A549 (cell line): ENCODE measurements around the gene NFKBIE. TPM values are rescaled to one million over a fixed set of nuclear protein-coding genes. Genes with fewer than 3 reads are reported as not detected.

Experiments used
- ATAC-seq, 2 experiments: fragments of 200-7000 bp in 1 of 2; fragments of >200 bp in 1 of 2; cut with Nextera tagmentation in 1 of 2; cut with Tn5 transposase in 1 of 2; 3 replicates each; pipeline versions ENCODE4 v1.8.0 to v1.9.1; 2018 to 2020; ENCODE audit warnings: mild to moderate bottlenecking in 1 of 2, moderate library complexity in 1 of 2
- CTCF ChIA-PET: fragments of 300-600 bp; sonication (Branson Sonifier 250); formaldehyde crosslinking; extraction: SDS; loops from one replicate; lab custom pipeline; 2021; ENCODE audit warnings: antibody characterized with exemption, inconsistent platforms; lab: Yijun Ruan, JAX
- POLR2A ChIA-PET: fragments of 350-600 bp; formaldehyde crosslinking; extraction: SDS; loops from one replicate; lab custom pipeline; 2021; ENCODE audit warnings: antibody characterized with exemption, inconsistent platforms; lab: Yijun Ruan, JAX
- DNase-seq, 2 experiments: peaks; one replicate each; pipeline versions ENCODE4 v3.0.0 to v3.0.0-alpha.2; 2011 to 2016; ENCODE audit warnings: low read depth in 1 of 2, low spot score in 1 of 2
- FAIRE-seq: peaks from 2 replicates; lab custom pipeline; 2011; peaks lifted over from hg19 to GRCh38; lab: Jason Lieb, UNC
- H3K27ac ChIP-seq, 2 experiments: fragments of >200 bp; sonication (Bioruptor Twin); formaldehyde crosslinking; 3 replicates each; pipeline ENCODE4 v1.5.1; 2016 to 2017
- H3K4me1 ChIP-seq: fragments of >200 bp; sonication (Bioruptor Twin); formaldehyde crosslinking; 3 replicates; pipeline ENCODE4 v1.6.1; 2016
- H3K4me2 ChIP-seq: fragments of >200 bp; sonication (Bioruptor Twin); formaldehyde crosslinking; 3 replicates; pipeline ENCODE4 v1.6.1; 2016
- H3K4me3 ChIP-seq: fragments of >200 bp; sonication (Bioruptor Twin); formaldehyde crosslinking; 3 replicates; pipeline ENCODE4 v1.5.1; 2016
- H3K9me3 ChIP-seq: fragments of >200 bp; sonication (Bioruptor Twin); formaldehyde crosslinking; 3 replicates; pipeline ENCODE4 v1.6.1; 2016
- CBX8 ChIP-seq: fragments of 200-600 bp; sonication (generic); IDR thresholded peaks from 2 replicates; pipeline ENCODE4 v1.6.1; 2016
- CEBPB ChIP-seq, 2 experiments: fragments of >200 bp in 1 of 2; sonication (Bioruptor Twin) in 1 of 2; formaldehyde crosslinking in 1 of 2; IDR thresholded peaks; 2 replicates each; pipeline ENCODE4 v1.6.1; 2012 to 2016
- CHD4 ChIP-seq: fragments of 200-600 bp; sonication (generic); IDR thresholded peaks from 2 replicates; pipeline ENCODE4 v1.6.1; 2016; ENCODE audit warnings: antibody characterized with exemption, mild to moderate bottlenecking, borderline replicate concordance
- EHF ChIP-seq: fragments of 250-450 bp; sonication (Bioruptor Pico); IDR thresholded peaks from 2 replicates; pipeline ENCODE4 v1.5.0; 2020; ENCODE audit warnings: mild to moderate bottlenecking
- EHMT2 ChIP-seq: fragments of 200-600 bp; sonication (generic); IDR thresholded peaks from 2 replicates; pipeline ENCODE4 v1.6.1; 2016; ENCODE audit warnings: antibody characterized with exemption, low read depth, mild to moderate bottlenecking, moderate library complexity
- EP300 ChIP-seq, 2 experiments: fragments of >200 bp; sonication (Bioruptor Twin); formaldehyde crosslinking; IDR thresholded peaks; 2 replicates in 1 of 2; 3 replicates in 1 of 2; pipeline ENCODE4 v1.6.1; 2016 to 2017
- FOSL2 ChIP-seq, 2 experiments: fragments of 450-650 bp in 1 of 2; fragments of >200 bp in 1 of 2; sonication (Bioruptor Twin) in 1 of 2; formaldehyde crosslinking; IDR thresholded peaks; 2 replicates each; pipeline versions ENCODE4 v1.5.0 to v1.6.1; 2016 to 2020; ENCODE audit warnings: mild to moderate bottlenecking in 1 of 2, moderate library complexity in 1 of 2
- GATA3 ChIP-seq: IDR thresholded peaks from 2 replicates; pipeline ENCODE4 v1.6.1; 2012; ENCODE audit warnings: borderline replicate concordance
- HOXB13 ChIP-seq: fragments of 250-450 bp; sonication (Bioruptor Pico); IDR thresholded peaks from 2 replicates; pipeline ENCODE4 v1.5.0; 2020; ENCODE audit warnings: low read depth, mild to moderate bottlenecking, moderate library complexity
- HOXB5 ChIP-seq: fragments of 250-450 bp; sonication (Bioruptor Pico); IDR thresholded peaks from 2 replicates; pipeline ENCODE4 v1.5.0; 2020; ENCODE audit warnings: mild to moderate bottlenecking, moderate library complexity
- KDM5A ChIP-seq: fragments of 200-600 bp; sonication (generic); IDR thresholded peaks from 2 replicates; pipeline ENCODE4 v1.6.1; 2016; ENCODE audit warnings: antibody characterized with exemption, mild to moderate bottlenecking
- MYC ChIP-seq: IDR thresholded peaks from 2 replicates; pipeline ENCODE4 v1.6.1; 2012; ENCODE audit warnings: mild to moderate bottlenecking, inconsistent platforms, low read length, improper control_type of control experiment, borderline replicate concordance
- NFE2L2 ChIP-seq: fragments of 150-350 bp; conservative IDR thresholded peaks from 2 replicates; pipeline ENCODE4 v1.6.1; 2014; ENCODE audit warnings: low read length
- NPAS2 ChIP-seq: fragments of 250-450 bp; sonication (Bioruptor Pico); IDR thresholded peaks from 2 replicates; pipeline ENCODE4 v1.8.0; 2022; ENCODE audit warnings: mild to moderate bottlenecking, moderate library complexity, borderline replicate concordance
- POLR2A ChIP-seq: IDR thresholded peaks from 2 replicates; pipeline ENCODE4 v1.6.1; 2012; ENCODE audit warnings: mild to moderate bottlenecking, low read length
- RFX5 ChIP-seq: fragments of 450-650 bp; IDR thresholded peaks from 2 replicates; pipeline ENCODE4 v1.7.1; 2014; ENCODE audit warnings: antibody characterized with exemption, mild to moderate bottlenecking, moderate library complexity
- ZNF302 ChIP-seq: fragments of 250-450 bp; sonication (Bioruptor Pico); IDR thresholded peaks from 2 replicates; pipeline ENCODE4 v1.9.0; 2021; ENCODE audit warnings: inconsistent platforms, mild to moderate bottlenecking, moderate library complexity
- WGBS: methylation state at CpG from one replicate; pipeline ENCODE4 v1.1.6; 2017; ENCODE audit errors: missing lambda C conversion rate; 5-methylcytosine and 5-hydroxymethylcytosine counted together
- polyA plus RNA-seq, 4 experiments: library from polyadenylated mRNA; depleted of rRNA in 3 of 4; stranded (reverse); fragments of >200 nt; fragmentation: RNase III in 1 of 4; extraction: RNeasy Plus Mini Kit Qiagen cat#74134 plus additional on column Dnase treatment in 1 of 4; gene quantifications; 2 replicates in 3 of 4; 3 replicates in 1 of 4; pipeline ENCODE4 v1.2.3, GENCODE V29; 2011 to 2017
- TF ChIP-seq, protein P1 (sequence below): fragments of >200 bp; sonication (Bioruptor Twin); formaldehyde crosslinking; IDR thresholded peaks from 3 replicates; pipeline ENCODE4 v1.5.1; 2016
- TF ChIP-seq, protein P2 (sequence below): fragments of >200 bp; sonication (Bioruptor Twin); formaldehyde crosslinking; IDR thresholded peaks from 2 replicates; pipeline ENCODE4 v1.6.1; 2016
- TF ChIP-seq, protein P3 (sequence below): fragments of 250-450 bp; sonication (Bioruptor Pico); IDR thresholded peaks from 2 replicates; pipeline ENCODE4 v1.5.0; 2020; ENCODE audit warnings: low read depth, mild to moderate bottlenecking, moderate library complexity
- TF ChIP-seq, protein P4 (sequence below): fragments of 200-600 bp; sonication (generic); IDR thresholded peaks from 2 replicates; pipeline ENCODE4 v1.6.1; 2016; ENCODE audit warnings: antibody characterized with exemption, mild to moderate bottlenecking, moderate library complexity
- TF ChIP-seq, protein P5 (sequence below): fragments of 450-650 bp; IDR thresholded peaks from 2 replicates; pipeline ENCODE4 v1.6.1; 2014; ENCODE audit warnings: antibody characterized with exemption

The NFKBIE gene
- polyA plus RNA-seq, 2 of the 4 experiments (the other 2 are of a cell fraction), result 6.0 to 6.3 TPM

DNA sequence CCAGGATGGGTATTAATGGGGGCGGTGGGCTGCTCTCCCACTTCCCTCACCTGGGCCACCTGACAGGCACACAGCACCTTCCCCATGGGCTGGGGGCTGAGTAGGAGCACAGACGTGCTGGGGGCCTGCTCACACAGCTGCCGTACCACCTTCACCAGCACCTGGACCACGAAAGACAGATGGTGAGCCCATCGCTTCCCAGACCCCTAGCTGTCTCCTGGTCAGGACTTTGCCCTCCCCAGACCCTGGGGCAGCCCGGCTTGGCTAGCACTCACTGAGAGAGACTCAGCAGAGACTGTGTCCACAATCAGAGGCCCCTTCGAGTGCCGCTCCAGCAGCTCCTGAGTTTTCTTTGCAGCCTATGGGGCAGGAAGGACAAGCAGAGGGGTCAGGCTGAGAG lies 35.8 kb upstream of the NFKBIE start (continued):
- TF ChIP-seq, protein P1, sequence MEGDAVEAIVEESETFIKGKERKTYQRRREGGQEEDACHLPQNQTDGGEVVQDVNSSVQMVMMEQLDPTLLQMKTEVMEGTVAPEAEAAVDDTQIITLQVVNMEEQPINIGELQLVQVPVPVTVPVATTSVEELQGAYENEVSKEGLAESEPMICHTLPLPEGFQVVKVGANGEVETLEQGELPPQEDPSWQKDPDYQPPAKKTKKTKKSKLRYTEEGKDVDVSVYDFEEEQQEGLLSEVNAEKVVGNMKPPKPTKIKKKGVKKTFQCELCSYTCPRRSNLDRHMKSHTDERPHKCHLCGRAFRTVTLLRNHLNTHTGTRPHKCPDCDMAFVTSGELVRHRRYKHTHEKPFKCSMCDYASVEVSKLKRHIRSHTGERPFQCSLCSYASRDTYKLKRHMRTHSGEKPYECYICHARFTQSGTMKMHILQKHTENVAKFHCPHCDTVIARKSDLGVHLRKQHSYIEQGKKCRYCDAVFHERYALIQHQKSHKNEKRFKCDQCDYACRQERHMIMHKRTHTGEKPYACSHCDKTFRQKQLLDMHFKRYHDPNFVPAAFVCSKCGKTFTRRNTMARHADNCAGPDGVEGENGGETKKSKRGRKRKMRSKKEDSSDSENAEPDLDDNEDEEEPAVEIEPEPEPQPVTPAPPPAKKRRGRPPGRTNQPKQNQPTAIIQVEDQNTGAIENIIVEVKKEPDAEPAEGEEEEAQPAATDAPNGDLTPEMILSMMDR, result no peak
- TF ChIP-seq NPAS2, result no peak

DNA sequence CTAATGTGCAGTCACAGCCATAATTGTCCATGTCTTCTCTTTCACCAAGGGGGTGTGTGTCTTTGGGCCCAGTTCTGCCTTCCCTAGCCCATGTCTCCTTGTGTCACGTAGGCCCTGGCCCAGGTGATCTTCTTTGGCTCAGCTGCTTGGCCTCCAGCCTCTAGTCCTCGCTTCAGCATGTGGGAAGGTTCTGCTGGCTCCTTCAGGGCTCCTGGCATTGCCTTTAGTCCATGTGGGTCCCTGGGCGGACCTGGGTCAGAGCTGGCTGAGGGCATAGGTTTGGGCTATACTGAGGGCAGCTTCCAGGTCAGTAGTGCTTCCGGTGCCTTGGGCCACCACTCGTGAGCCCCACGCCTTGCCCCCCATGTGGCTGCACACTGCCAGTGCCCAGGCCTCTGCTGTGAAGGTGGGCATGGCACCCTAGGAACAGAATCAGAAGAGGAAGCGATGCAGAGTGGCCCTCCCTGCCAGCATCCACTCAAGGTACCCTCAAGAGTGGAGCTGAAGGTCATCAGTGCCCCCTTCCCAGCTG lies 35.0 kb upstream of the NFKBIE start:
- CTCF ChIA-PET, result interaction anchor here (0.9 to 6.1 kb wide), 3 partner anchors 12 to 38 kb away, joined by 3 to 44 read pairs (median 8); partner anchors contain the start of genes AARS2 and TMEM151B

DNA sequence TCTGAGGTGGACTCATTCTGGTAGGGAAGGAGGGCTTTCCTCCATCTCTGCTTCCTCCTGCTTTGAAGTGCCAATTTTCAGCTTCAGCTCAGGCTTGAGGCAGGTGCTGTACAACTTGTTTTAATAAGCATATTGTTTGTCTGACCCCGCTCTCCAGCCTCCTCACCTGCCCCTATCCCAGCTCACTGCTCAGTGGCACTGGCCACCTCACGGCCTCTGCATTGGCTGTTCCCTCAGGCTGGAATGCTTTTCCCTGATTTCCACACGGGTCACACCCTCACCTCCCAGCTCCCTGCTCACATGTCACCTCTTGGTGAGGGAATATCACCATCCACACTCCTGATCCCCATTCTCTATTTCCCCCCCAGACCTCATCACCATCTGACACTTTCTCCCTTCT lies 33.5 kb upstream of the NFKBIE start:
- WGBS, result 79% methylated on average over 3 of the region's 3 CpGs
- ChIA-PET CTCF (interaction anchor here (0.9 to 4.3 kb wide), 4 partner anchors 14 to 39 kb away, joined by 3 to 19 read pairs (median 8); partner anchors contain the start of gene AARS2), POLR2A (no interaction called here)

More for the DNA sequence above, 35.0 kb upstream of the NFKBIE start:
- no peak for DNase-seq
- Histone ChIP-seq H3K27ac (no peak overlapping the region), H3K4me2 (no peak overlapping the region), H3K4me3 (no peak overlapping the region), H3K9me3 (no peaks in the 10 kb centered on the region), H3K4me1 (no peaks in the 10 kb centered on the region)
- FAIRE-seq, result no peak
- POLR2A ChIA-PET, result no interaction called here
- 72% methylated on average over 5 of the region's 7 CpGs for WGBS
- ATAC-seq, result no peak
- TF ChIP-seq CEBPB (IDR thresholded peaks at IDR 0.05) (no peak), MYC (no peak), HOXB13 (CRISPR knock-in tag) (no peak), HOXB5 (CRISPR knock-in tag) (no peak), NFE2L2 (no peak), CHD4 (no peak), EHF (CRISPR knock-in tag) (no peak), RFX5 (no peak), EHMT2 (no peak), CBX8 (no peak)
- TF ChIP-seq, protein P2, sequence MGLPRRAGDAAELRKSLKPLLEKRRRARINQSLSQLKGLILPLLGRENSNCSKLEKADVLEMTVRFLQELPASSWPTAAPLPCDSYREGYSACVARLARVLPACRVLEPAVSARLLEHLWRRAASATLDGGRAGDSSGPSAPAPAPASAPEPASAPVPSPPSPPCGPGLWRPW, result no peak

DNA sequence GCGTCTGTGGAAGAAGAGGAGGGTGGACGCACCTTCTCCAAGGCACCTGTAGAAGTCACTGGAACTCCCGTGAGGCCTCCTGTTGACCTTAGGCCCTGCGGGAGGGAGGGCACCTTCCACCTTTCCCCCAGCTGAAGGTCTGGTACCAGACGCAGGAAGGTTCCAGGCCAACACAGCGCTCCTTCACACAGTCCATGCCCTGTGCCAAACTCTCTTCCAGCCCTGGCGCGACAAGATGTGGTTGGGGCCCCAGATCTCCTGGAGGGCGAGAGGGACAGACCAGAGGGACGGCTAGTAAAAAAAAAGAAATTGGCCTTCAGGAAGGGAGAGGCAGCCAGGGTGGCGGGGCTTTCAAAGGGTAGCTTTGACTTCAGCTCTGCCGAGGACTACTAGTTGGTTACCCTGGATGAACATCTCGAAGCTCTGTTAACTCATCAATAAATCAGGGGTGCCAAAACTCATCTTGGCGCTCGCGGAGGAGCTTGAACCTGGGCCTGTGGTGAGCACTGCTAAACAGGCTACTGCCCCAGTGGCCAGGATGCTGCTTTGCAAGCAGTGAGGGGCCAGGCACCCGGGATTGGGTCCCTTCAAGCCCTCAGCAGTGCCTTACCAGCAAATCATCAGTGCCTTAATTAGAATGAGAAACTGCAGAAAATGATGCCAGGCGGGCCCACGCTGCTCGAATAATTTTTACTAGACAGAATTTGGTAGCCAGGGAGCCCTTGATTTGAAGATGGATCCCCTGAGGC lies 32.9 kb upstream of the NFKBIE start:
- ATAC-seq (peak; percentile 42 to 60; a peak in 3 of 6 replicates), DNase-seq (peak in 1 of 2 experiments; percentile 20), FAIRE-seq (no peak)
- Histone ChIP-seq H3K9me3 (no peaks in the 10 kb centered on the region), H3K4me1 (no peaks in the 10 kb centered on the region), H3K27ac (no peak overlapping the region; a peak in 1 of 6 replicates), H3K4me2 (peak overlapping the region; percentile 70), H3K4me3 (peak overlapping the region; percentile 40; the same call in 2 of the 3 replicates)
- 78% methylated on average over 18 of the region's 20 CpGs for WGBS
- CTCF ChIA-PET, result interaction anchor here (1.1 to 4.3 kb wide), 4 partner anchors 15 to 40 kb away, joined by 4 to 19 read pairs (median 8); partner anchors contain the start of gene AARS2
- TF ChIP-seq EHF (CRISPR knock-in tag) (no peak), KDM5A (no peak), GATA3 (no peak), EP300 (IDR thresholded peaks at IDR 0.05) (no peak), FOSL2 (IDR thresholded peaks at IDR 0.05) (no peak), FOSL2 (CRISPR knock-in tag; IDR thresholded peaks at IDR 0.05) (no peak), POLR2A (no peak), CEBPB (IDR thresholded peaks at IDR 0.05) (no peak)
- TF ChIP-seq, protein P3, sequence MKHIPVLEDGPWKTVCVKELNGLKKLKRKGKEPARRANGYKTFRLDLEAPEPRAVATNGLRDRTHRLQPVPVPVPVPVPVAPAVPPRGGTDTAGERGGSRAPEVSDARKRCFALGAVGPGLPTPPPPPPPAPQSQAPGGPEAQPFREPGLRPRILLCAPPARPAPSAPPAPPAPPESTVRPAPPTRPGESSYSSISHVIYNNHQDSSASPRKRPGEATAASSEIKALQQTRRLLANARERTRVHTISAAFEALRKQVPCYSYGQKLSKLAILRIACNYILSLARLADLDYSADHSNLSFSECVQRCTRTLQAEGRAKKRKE (CRISPR knock-in tag), result no peak
- TF ChIP-seq, protein P4, sequence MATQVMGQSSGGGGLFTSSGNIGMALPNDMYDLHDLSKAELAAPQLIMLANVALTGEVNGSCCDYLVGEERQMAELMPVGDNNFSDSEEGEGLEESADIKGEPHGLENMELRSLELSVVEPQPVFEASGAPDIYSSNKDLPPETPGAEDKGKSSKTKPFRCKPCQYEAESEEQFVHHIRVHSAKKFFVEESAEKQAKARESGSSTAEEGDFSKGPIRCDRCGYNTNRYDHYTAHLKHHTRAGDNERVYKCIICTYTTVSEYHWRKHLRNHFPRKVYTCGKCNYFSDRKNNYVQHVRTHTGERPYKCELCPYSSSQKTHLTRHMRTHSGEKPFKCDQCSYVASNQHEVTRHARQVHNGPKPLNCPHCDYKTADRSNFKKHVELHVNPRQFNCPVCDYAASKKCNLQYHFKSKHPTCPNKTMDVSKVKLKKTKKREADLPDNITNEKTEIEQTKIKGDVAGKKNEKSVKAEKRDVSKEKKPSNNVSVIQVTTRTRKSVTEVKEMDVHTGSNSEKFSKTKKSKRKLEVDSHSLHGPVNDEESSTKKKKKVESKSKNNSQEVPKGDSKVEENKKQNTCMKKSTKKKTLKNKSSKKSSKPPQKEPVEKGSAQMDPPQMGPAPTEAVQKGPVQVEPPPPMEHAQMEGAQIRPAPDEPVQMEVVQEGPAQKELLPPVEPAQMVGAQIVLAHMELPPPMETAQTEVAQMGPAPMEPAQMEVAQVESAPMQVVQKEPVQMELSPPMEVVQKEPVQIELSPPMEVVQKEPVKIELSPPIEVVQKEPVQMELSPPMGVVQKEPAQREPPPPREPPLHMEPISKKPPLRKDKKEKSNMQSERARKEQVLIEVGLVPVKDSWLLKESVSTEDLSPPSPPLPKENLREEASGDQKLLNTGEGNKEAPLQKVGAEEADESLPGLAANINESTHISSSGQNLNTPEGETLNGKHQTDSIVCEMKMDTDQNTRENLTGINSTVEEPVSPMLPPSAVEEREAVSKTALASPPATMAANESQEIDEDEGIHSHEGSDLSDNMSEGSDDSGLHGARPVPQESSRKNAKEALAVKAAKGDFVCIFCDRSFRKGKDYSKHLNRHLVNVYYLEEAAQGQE, result no peak
- POLR2A ChIA-PET, result no interaction called here

More for the DNA sequence above, 33.5 kb upstream of the NFKBIE start:
- H3K4me1 ChIP-seq, result no peaks in the 10 kb centered on the region
- H3K4me2 ChIP-seq, result no peak overlapping the region
- H3K27ac ChIP-seq, result no peak overlapping the region
- no peak overlapping the region for H3K4me3 ChIP-seq
- no peak for FAIRE-seq
- TF ChIP-seq, protein P5, sequence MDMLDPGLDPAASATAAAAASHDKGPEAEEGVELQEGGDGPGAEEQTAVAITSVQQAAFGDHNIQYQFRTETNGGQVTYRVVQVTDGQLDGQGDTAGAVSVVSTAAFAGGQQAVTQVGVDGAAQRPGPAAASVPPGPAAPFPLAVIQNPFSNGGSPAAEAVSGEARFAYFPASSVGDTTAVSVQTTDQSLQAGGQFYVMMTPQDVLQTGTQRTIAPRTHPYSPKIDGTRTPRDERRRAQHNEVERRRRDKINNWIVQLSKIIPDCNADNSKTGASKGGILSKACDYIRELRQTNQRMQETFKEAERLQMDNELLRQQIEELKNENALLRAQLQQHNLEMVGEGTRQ, result no peak
- TF ChIP-seq ZNF302 (CRISPR knock-in tag), result no peak
- DNase-seq, result no peak
- no peak for ATAC-seq
- no peaks in the 10 kb centered on the region for H3K9me3 ChIP-seq
